CD4-positive, alpha-beta T cell treated with Interleukin-21 for 1 hour (primary cell): Measurements from ENCODE around the gene CCDC17.
"Not testable (repeated sequence)": the region's sequence is repeated elsewhere in the genome, so short reads cannot be mapped to it uniquely, and the experiment has no call there.

Experiments
- DNase-seq: peaks from one replicate; pipeline ENCODE4 v3.0.0-alpha.2; 2020

CCDC17 gene

GRCh38 chr1:45621501-45621836 is 2.4 kb downstream of the CCDC17 start:
- DNase-seq = no peak

GRCh38 chr1:45620588-45621500 is 3.0 kb downstream of the CCDC17 start:
- no peak for DNase-seq

- no peak for DNase-seq
These were observed 4.5 kb downstream of the CCDC17 start for GRCh38 chr1:45619149-45619921.

GRCh38 chr1:45617618-45618017 is 6.2 kb downstream of the CCDC17 start:
- no peak for DNase-seq

GRCh38 chr1:45615885-45616284 is 8.0 kb downstream of the CCDC17 start:
- no peak for DNase-seq

GRCh38 chr1:45612941-45613579 is 10.8 kb downstream of the CCDC17 start:
- no peak for DNase-seq

GRCh38 chr1:45610589-45611226 is 13.1 kb downstream of the CCDC17 start:
- DNase-seq = no peak

- DNase-seq = no peak
These were observed 15.4 kb downstream of the CCDC17 start for GRCh38 chr1:45608175-45609156.

GRCh38 chr1:45607404-45608074 is 16.3 kb downstream of the CCDC17 start:
- DNase-seq = no peak

GRCh38 chr1:45604239-45604638 is 19.6 kb downstream of the CCDC17 start:
- DNase-seq = no peak

- DNase-seq = not testable (repeated sequence)
These were observed 27.1 kb downstream of the CCDC17 start for GRCh38 chr1:45596765-45597164.

GRCh38 chr1:45594412-45594811 is 29.4 kb downstream of the CCDC17 start:
- DNase-seq = no peak

- no peak for DNase-seq
These were observed 34.0 kb downstream of the CCDC17 start for GRCh38 chr1:45589861-45590260.

GRCh38 chr1:45586769-45587168 is 37.1 kb downstream of the CCDC17 start:
- no peak for DNase-seq

- DNase-seq = no peak
These were observed 38.3 kb downstream of the CCDC17 start for GRCh38 chr1:45585496-45586075.

- DNase-seq = no peak
These were observed 38.8 kb downstream of the CCDC17 start for GRCh38 chr1:45585110-45585426.

GRCh38 chr1:45584351-45585109 is 39.3 kb downstream of the CCDC17 start:
- DNase-seq = peak; percentile 87

GRCh38 chr1:45583666-45584350 is 40.0 kb downstream of the CCDC17 start, which contains the start of gene NASP:
TSS of gene NASP (plus strand) at chr1:45584041. CDS start at chr1:45584147, 106 bp downstream.
- peak; percentile 93 for DNase-seq

- peak; percentile 97 for DNase-seq
These were observed 40.6 kb downstream of the CCDC17 start for GRCh38 chr1:45583264-45583665.
